NCI-H510A treated with DMSO at 0.1 percent for 48 hours (cell line): ENCODE results near the gene COPG1.

Source experiments
- DNase-seq: peaks from one replicate; lab custom pipeline; 2025; lab: John Stamatoyannopoulos, UW

Gene COPG1

DNA sequence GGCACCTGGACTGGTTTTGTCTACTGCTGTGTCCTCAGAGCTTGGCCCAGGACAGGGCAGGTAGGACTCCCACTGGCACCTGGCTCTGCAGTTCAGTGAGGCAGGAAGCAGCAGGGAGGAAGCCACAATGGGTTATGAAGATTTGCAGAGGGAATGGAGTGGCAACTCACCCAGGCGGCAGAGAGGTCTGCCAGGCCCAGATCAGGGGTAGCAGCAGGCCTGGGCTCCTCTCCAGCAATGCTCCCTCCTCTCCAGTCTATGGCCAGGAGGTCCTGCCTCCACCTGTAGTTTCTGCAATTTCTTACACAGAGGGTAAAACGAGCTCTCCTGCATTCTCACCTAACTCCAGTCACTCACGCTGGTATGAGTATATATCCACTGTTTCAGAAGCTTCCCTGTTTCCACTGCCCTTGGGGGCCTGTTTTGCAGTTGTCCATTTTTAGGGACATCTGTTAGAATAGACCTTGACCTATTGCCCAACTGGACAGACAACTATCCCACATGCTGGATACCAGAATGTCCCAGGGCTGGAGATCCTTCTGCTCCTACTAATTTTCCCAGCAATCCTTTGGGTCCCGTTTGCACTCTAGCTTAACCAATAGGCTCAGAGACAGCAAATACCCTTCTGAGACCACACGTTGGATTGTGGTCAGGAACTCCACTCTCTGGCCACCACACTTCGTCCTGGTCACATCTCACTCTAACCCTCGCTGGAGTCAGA lies 64.4 kb downstream of the COPG1 start:
- DNase-seq = no peak

- peak; percentile 82 for DNase-seq
Observed at GRCh38 chr3:129314386-129315222, 65.2 kb downstream of the COPG1 start.

DNA sequence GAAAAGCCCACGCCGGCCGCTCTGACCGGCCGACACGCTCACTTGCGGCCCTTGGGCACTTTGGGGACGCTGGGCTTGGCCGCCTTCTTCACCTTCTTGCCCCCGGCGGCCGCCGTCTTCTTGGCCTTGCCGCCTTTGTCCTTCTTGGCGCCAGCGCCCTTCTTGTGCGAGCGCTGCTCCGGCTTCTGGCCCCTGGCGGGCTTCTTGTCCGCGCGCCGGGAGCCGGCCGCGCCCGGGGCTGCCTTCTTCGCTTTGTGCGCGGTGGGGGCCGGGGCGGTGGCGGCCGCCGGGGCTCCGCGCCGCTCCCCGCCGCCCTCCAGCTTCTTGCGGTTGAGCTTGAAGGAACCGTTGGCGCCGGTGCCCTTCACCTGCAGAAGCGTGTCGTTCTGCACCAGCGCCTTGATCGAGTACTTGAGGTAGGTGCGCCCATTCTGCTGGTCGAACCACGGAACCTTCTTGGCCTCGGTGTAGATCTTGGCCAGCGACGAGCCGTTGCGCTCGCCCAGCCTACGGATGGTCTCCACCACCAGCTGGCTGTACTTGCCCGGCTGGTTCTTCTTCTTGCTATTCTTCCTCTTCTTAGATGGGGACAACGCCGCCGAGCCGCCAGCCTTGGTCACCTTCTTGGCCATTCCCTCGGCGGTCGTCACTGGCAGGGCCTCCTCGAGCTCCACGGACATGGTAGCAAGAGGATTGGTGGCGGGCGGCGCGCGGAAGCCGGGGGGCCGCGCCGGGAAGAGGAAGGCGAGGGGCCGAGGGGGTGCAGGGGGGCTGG lies 66.0 kb downstream of the COPG1 start:
- DNase-seq = no peak

DNA sequence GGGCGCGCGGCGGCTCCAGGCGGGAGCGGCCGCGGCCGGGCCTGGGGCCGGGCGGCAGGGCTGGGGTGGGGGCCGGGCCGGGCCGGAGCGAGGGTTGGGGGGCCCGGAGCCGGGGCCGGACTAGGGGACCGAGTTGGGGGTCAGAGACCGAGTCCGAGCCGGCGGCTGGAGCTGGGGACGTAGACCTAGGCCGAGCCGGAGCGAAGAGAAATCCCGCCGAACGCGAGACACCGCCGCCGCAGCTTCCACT lies 66.5 kb downstream of the COPG1 start:
- DNase-seq = no peak

GRCh38 chr3:129316248-129317013 lies 67.0 kb downstream of the COPG1 start:
- peak; percentile 26 for DNase-seq

DNA sequence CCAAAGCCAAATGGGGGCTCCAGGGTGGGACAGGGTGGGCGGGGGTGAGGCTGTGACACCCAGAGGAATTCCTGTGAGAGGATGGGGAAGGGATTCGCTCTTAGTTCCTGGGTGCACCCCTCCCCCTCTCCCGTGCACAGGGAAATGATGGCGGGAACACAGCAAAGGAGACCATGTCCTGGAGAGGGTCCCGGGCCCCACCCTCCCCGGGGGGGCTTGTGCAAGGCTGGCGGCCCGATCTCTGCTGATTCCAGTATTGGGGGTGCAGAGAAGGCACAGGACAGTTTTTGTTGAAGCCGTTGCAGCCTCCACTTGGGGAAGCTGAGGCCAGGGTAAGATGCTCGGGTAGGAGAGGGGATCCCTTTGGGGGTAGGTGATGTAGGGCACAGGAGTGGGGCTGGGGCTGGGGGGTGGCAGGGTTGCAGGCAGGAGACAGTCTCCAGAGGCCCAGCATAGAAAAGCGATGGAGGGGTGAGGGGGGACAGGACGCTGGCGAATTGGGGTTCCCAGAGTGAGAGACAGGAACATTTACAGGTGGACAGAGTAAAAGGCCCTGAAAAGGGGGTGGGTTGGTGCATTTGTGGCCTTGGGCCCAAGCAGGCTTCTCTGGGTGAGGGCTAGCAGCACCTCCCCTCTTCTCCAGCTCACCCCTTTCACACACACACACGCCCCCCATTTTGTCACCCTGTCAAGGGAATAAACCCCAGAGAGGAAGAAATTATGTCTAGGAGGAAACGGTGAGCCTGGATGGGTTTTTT lies 67.8 kb downstream of the COPG1 start:
- no peak for DNase-seq

GRCh38 chr3:129317848-129318247 lies 68.4 kb downstream of the COPG1 start:
- no peak for DNase-seq

GRCh38 chr3:129318921-129319320 lies 69.5 kb downstream of the COPG1 start:
- no peak for DNase-seq

DNA sequence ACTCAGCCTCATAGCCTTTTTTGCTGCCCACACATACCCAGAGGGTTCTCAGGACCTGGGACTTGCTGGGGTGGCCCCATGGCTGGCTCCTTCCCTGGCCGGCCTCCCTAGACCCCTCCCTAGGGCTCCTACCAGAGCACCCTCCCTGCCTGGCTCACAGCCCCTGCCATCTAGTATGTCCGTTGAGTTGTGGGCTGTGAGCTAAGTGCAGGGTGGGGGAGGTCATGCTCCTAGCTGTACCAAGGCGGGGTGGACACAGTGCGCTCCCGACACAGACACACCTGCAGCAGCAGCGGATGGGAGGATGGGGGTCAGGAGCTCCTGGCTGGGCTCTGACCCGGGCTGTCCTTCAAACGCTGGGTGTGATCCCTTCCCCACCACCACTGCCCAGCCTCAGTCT lies 70.9 kb downstream of the COPG1 start:
- DNase-seq = no peak

DNA sequence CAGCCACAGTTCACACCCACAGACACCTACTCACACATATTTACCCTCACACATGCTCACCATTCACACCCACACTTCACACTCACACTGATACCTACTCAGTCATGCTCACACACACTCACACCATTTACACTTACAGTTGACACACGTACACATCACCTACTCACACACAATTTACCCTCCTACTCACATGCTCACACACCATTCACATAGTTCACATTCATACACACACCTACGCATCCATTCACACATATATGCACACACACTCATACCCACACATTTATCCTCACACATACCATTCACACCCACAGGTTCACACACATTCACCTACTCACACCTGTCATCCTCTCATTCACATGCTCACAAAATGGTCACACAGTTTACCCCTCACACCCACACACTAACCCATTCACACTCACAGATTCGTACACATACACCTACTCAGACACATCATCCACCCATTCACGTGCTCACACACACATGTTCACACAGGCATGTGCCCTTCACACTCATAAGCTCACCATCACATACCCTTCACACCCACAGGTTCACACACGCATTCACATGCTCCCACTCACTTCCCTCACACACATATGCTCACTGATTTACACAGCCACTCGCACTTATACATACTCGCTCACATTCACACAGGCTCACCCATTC lies 71.5 kb downstream of the COPG1 start:
- DNase-seq = no peak

- no peak for DNase-seq
Observed at GRCh38 chr3:129321887-129322286, 72.5 kb downstream of the COPG1 start.

DNA sequence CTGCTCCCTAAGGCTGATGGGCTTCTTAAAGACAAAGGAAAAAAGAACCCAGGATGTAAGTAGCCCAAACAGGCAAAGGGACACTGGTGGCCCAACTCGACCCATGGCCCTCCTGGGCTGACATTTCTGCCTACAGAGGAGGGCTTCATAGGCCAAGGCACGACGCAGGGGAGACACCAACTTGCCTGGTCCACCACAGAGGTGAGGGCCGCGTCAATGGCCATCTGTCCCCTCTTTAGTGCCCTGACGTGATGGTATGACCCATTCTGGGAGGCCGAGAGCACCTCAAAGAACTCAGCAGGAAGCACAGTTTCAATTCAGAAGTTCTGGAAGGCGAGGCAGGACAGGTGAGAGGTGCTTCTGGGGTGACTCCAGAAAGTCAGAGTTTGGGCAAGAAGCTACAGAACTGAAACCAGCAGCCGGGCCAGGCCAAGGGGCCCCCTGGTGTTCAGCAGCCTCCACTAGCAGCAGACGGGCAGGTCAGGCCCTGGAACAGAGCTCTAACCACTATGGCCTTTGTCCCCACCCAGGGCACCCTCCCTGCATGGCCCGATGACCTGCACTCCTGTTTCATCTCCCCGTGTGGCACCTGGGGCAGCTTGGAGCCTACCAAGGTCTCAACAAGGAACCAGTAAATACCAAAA lies 74.4 kb downstream of the COPG1 start:
- no peak for DNase-seq

- DNase-seq = no peak
Observed at GRCh38 chr3:129324855-129325254, 75.4 kb downstream of the COPG1 start.

DNA sequence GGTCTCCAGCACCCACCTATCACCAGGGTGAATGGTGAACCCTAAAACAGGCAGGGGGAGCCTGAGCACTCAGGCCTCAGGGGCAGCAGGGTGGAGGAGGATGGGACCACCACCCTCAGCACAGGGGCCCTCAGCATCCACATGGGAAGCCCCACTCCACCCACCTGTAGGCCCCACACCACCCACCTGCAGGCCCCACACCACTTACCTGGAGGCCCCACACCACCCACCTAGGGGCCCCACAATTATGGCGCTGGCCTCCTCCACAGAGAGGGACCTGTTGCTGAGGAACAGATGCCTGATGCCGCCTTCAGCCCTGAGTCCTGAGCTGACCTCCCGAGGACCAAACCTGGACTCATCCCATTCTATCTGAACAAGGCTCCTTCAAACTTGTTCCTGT lies 76.0 kb downstream of the COPG1 start:
- no peak for DNase-seq

GRCh38 chr3:129326138-129326537 lies 76.7 kb downstream of the COPG1 start:
- no peak for DNase-seq

DNA sequence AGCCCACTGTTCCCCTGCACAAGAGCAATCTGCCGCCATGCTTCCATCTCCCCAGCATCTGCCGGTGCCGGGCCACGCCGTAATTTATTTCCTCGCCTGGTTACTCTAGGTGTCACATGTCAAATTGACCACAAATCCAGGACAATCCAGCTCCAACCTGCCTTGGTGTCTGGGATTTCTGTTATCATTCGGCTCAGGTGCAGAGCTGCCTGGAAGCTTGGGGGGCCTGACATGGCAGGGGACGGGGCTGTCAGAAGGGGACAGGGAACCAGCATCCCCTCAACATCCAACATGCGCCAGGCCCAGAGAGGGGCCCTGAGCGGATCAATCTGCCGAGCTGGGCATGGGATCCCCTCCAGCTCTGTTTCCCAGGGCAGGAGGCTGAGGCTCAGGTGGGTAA lies 77.2 kb downstream of the COPG1 start:
- DNase-seq = no peak
